IMR-90 (cell line): ENCODE measurements around the gene PDE11A. TPM values are rescaled to one million over a fixed set of nuclear protein-coding genes. Genes with fewer than 3 reads are reported as not detected.

Source experiments
- ATAC-seq: fragments of 200-7000 bp; cut with Tn5 transposase; 2 replicates; pipeline ENCODE4 v1.9.1; 2020; ENCODE audit warnings: low read depth, mild to moderate bottlenecking, moderate library complexity
- BruUV-seq: library from RNA; stranded (reverse); fragments of 400-500 nt; replicated peaks from 2 replicates; lab custom pipeline; 2021; lab: Mats Ljungman, UMichigan
- CTCF ChIA-PET: fragments of 300-600 bp; formaldehyde crosslinking; extraction: SDS; loops from one replicate; lab custom pipeline; 2021; ENCODE audit warnings: antibody characterized with exemption; lab: Yijun Ruan, JAX
- POLR2A ChIA-PET: fragments of 300-600 bp; sonication (Branson Sonifier 250); formaldehyde crosslinking; loops from one replicate; lab custom pipeline; 2022; ENCODE audit warnings: antibody characterized with exemption; ENCODE audit not compliant: unreplicated experiment; lab: Charles Lee
- DNase-seq: peaks from one replicate; pipeline ENCODE4 v3.0.0; 2013
- H2AFZ ChIP-seq: replicated peaks from 2 replicates; pipeline ENCODE3; 2013; ENCODE audit warnings: low read length, mild to moderate bottlenecking; ENCODE audit not compliant: poor library complexity
- H2AK5ac ChIP-seq: 2 replicates; pipeline ENCODE4 v1.6.1; 2013; ENCODE audit warnings: low read depth, low read length, inconsistent platforms
- H2AK9ac ChIP-seq: replicated peaks from 2 replicates; pipeline ENCODE3; 2013; ENCODE audit warnings: mild to moderate bottlenecking, low read depth, low read length, moderate library complexity; ENCODE audit not compliant: poor library complexity
- H2BK120ac ChIP-seq: 2 replicates; pipeline ENCODE4 v1.6.1; 2013; ENCODE audit warnings: low read depth, low read length, inconsistent platforms
- H2BK15ac ChIP-seq: 3 replicates; pipeline ENCODE4 v1.6.1; 2013; ENCODE audit warnings: low read depth, low read length, inconsistent platforms
- H2BK20ac ChIP-seq: 2 replicates; pipeline ENCODE4 v1.6.1; 2013; ENCODE audit warnings: low read depth, mild to moderate bottlenecking, inconsistent platforms, low read length, moderate library complexity
- H2BK5ac ChIP-seq: 2 replicates; pipeline ENCODE4 v1.6.1; 2013; ENCODE audit warnings: mild to moderate bottlenecking, low read depth, low read length, inconsistent platforms; ENCODE audit not compliant: poor library complexity, severe bottlenecking
- H3K14ac ChIP-seq: replicated peaks from 2 replicates; pipeline ENCODE4 v1.6.1; 2013; ENCODE audit warnings: low read depth, low read length, inconsistent platforms
- H3K18ac ChIP-seq: 2 replicates; pipeline ENCODE4 v1.6.1; 2013; ENCODE audit warnings: low read depth, low read length, control low read depth
- H3K23ac ChIP-seq: 2 replicates; pipeline ENCODE4 v1.6.1; 2013; ENCODE audit warnings: low read depth, low read length, inconsistent platforms
- H3K27ac ChIP-seq: 2 replicates; pipeline ENCODE4 v1.5.1; 2013; ENCODE audit warnings: mild to moderate bottlenecking, control low read depth, low read length; ENCODE audit not compliant: insufficient read depth
- H3K27me3 ChIP-seq: 2 replicates; pipeline ENCODE4 v1.6.1; 2013; ENCODE audit warnings: low read length; ENCODE audit not compliant: control insufficient read depth, insufficient read depth
- H3K36me3 ChIP-seq: 2 replicates; pipeline ENCODE4 v1.6.1; 2013; ENCODE audit warnings: low read length, mixed read lengths; ENCODE audit not compliant: control insufficient read depth, insufficient read depth
- H3K4ac ChIP-seq: 2 replicates; pipeline ENCODE4 v1.6.1; 2013; ENCODE audit warnings: low read depth, low read length, inconsistent platforms
- H3K4me1 ChIP-seq: 2 replicates; pipeline ENCODE4 v1.6.1; 2013; ENCODE audit warnings: low read length, mixed read lengths; ENCODE audit not compliant: control insufficient read depth, insufficient read depth
- H3K4me2 ChIP-seq: 2 replicates; pipeline ENCODE4 v1.6.1; 2013; ENCODE audit warnings: low read depth, mild to moderate bottlenecking, control low read depth, low read length, moderate library complexity
- H3K4me3 ChIP-seq: 2 replicates; pipeline ENCODE4 v1.5.1; 2013; ENCODE audit warnings: low read depth, mild to moderate bottlenecking, control low read depth, low read length, moderate library complexity; ENCODE audit not compliant: insufficient read depth
- H3K56ac ChIP-seq: 2 replicates; pipeline ENCODE4 v1.6.1; 2013; ENCODE audit warnings: low read length, inconsistent platforms; ENCODE audit not compliant: insufficient read depth; ENCODE audit errors: extremely low read depth
- H3K79me1 ChIP-seq, 2 experiments: 2 replicates each; pipeline ENCODE4 v1.6.1; 2013; ENCODE audit warnings: low read length in 2 of 2, inconsistent platforms in 1 of 2, low read depth in 1 of 2
- H3K9ac ChIP-seq: 2 replicates; pipeline ENCODE4 v1.6.1; 2013; ENCODE audit warnings: low read depth, low read length, control low read depth
- H3K9me1 ChIP-seq: 2 replicates; pipeline ENCODE4 v1.6.1; 2013; ENCODE audit warnings: low read length, inconsistent platforms; ENCODE audit not compliant: insufficient read depth
- H3K9me3 ChIP-seq: 2 replicates; pipeline ENCODE4 v1.6.1; 2013; ENCODE audit warnings: low read length; ENCODE audit not compliant: control insufficient read depth, insufficient read depth
- H4K20me1 ChIP-seq: 2 replicates; pipeline ENCODE4 v1.6.1; 2013; ENCODE audit warnings: low read length, inconsistent platforms; ENCODE audit not compliant: insufficient read depth
- H4K5ac ChIP-seq: 2 replicates; pipeline ENCODE4 v1.6.1; 2013; ENCODE audit warnings: mild to moderate bottlenecking, low read depth, low read length, control low read depth
- H4K8ac ChIP-seq, 2 experiments: 2 replicates each; pipeline ENCODE4 v1.6.1; 2013; ENCODE audit warnings: low read depth in 2 of 2, low read length in 2 of 2, control low read depth in 1 of 2, inconsistent platforms in 1 of 2
- H4K91ac ChIP-seq: 2 replicates; pipeline ENCODE4 v1.6.1; 2013; ENCODE audit warnings: low read depth, low read length, inconsistent platforms; ENCODE audit not compliant: insufficient read depth
- ELK1 ChIP-seq: fragments of 150-350 bp; IDR thresholded peaks from 2 replicates; pipeline ENCODE4 v1.6.1; 2016; ENCODE audit warnings: low read depth, mild to moderate bottlenecking, low read length, moderate library complexity, borderline replicate concordance
- MAZ ChIP-seq: IDR thresholded peaks from 2 replicates; pipeline ENCODE4 v1.6.1; 2012; ENCODE audit warnings: low read depth, mild to moderate bottlenecking, low read length, improper control_type of control experiment, moderate library complexity, borderline replicate concordance
- MXI1 ChIP-seq: IDR thresholded peaks from 2 replicates; pipeline ENCODE4 v1.6.1; 2012; ENCODE audit warnings: low read depth, mild to moderate bottlenecking, low read length, moderate library complexity, borderline replicate concordance
- NFE2L2 ChIP-seq: fragments of 150-350 bp; IDR thresholded peaks from 2 replicates; pipeline ENCODE4 v1.6.1; 2016; ENCODE audit warnings: low read depth, mild to moderate bottlenecking, low read length
- POLR2A ChIP-seq: IDR thresholded peaks from 2 replicates; pipeline ENCODE4 v1.6.1; 2012; ENCODE audit warnings: mild to moderate bottlenecking, low read depth, low read length
- WGBS, 2 experiments: methylation state at CpG; one replicate each; pipeline versions ENCODE4 v1.1.5 to v1.1.7; 2013; ENCODE audit warnings: missing lambda C conversion rate in 2 of 2; ENCODE audit not compliant: insufficient read length in 1 of 2; ENCODE audit errors: extremely low coverage in 2 of 2; 5-methylcytosine and 5-hydroxymethylcytosine counted together
- dilution Hi-C: fragments of 300-500 bp; cut with HindIII; formaldehyde crosslinking; loops from one replicate; pipeline ENCODE4 v1.14.3; 2018; ENCODE audit warnings: low sequenced_read_pairs; ENCODE audit not compliant: unreplicated experiment
- in situ Hi-C: fragments of 300-500 bp; cut with MboI; formaldehyde crosslinking; loops from 3 replicates; pipeline ENCODE4 v1.14.3; 2019; ENCODE audit warnings: low sequenced_read_pairs, inconsistent platforms, mixed read lengths
- intact Hi-C: fragments of 100-400 bp; cut with micrococcal nuclease; formaldehyde crosslinking; loops from 2 replicates; pipeline ENCODE4 v1.10.0; 2022
- polyA plus RNA-seq, 3 experiments: library from polyadenylated mRNA; depleted of rRNA; stranded (reverse); fragments of >200 nt; gene quantifications; 2 replicates each; pipeline ENCODE4 v1.2.3, GENCODE V29; 2012; ENCODE audit warnings: low replicate concordance in 1 of 3
- total RNA-seq: library from RNA; depleted of rRNA; stranded (reverse); fragments of >200 nt; gene quantifications from 2 replicates; pipeline ENCODE4 v1.2.3, GENCODE V29; 2012

The PDE11A gene
- total and polyA plus RNA-seq, 2 of the 4 experiments (the other 2 are of a cell fraction): 0.21 to 0.72 TPM

DNA sequence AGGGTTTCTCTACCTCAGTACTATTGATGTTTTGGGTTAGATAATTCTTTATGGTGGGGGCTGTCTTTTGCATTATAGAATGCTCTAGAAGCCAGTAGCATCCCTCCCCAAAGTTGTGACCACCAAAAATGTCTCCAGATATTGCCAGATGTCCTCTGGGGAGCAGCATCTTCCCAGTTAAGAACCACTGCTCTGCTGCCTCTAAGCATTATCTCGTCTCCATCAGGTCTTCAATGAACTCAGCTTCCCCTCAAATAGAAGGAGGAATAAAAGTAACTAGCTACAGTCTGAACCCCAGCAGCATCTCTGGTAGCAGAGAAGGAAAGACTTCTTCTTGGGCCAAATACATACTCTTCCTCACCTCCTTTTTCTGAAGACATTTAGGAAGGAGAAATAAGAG, 435.9 kb downstream of the PDE11A start:
- Histone ChIP-seq H2AFZ (no peak overlapping the region), H2BK20ac (no peak overlapping the region), H4K91ac (no peak overlapping the region), H3K27me3 (no peaks in the 10 kb centered on the region), H3K56ac (no peak overlapping the region), H3K9me1 (no peaks in the 10 kb centered on the region), H3K27ac (no peak overlapping the region), H3K4me2 (no peak overlapping the region), H3K79me1 (no peaks in the 10 kb centered on the region), H2BK5ac (no peak overlapping the region), H2BK15ac (no peak overlapping the region), H3K4me1 (no peaks in the 10 kb centered on the region), H3K23ac (no peak overlapping the region), H3K4ac (no peak overlapping the region), H4K8ac (no peak overlapping the region), H3K14ac (no peak overlapping the region), H2AK5ac (no peak overlapping the region), H2AK9ac (no peak overlapping the region), H3K4me3 (no peak overlapping the region), H4K20me1 (no peaks in the 10 kb centered on the region), H4K5ac (no peak overlapping the region), H3K36me3 (no peaks in the 10 kb centered on the region), H3K9me3 (no peaks in the 10 kb centered on the region), H3K18ac (no peak overlapping the region), H3K9ac (no peak overlapping the region), H2BK120ac (no peak overlapping the region)
- no peak for ATAC-seq
- in situ Hi-C loops (no loop called here), intact Hi-C loops (no loop called here), dilution Hi-C loops (no loop called here)
- WGBS, 2 experiments: no CpG with 5 or more reads among the region's 1 CpG
- no peak for DNase-seq
- ChIA-PET POLR2A (no interaction called here), CTCF (no interaction called here)
- BruUV-seq: no TSS peak
- TF ChIP-seq ELK1 (no peak), MXI1 (no peak), POLR2A (no peak), NFE2L2 (no peak), MAZ (no peak)
